HG03139 (cell line): Measurements from ENCODE around the gene ZMIZ1.

Source experiments
- ATAC-seq: cut with Tn5 transposase; IDR thresholded peaks from one replicate; pipeline ENCODE4 v1.9.1; 2021; ENCODE audit not compliant: unreplicated experiment

ZMIZ1 gene

GRCh38 chr10:79347894-79348639 is 279.3 kb downstream of the ZMIZ1 start:
- ATAC-seq, result peak; percentile 66

- ATAC-seq, result no peak
These were observed 279.8 kb downstream of the ZMIZ1 start for GRCh38 chr10:79348640-79348988.

- ATAC-seq, result no peak
These were observed 280.3 kb downstream of the ZMIZ1 start for GRCh38 chr10:79349072-79349491.

- no peak for ATAC-seq
These were observed 281.1 kb downstream of the ZMIZ1 start for GRCh38 chr10:79349766-79350406.

GRCh38 chr10:79350407-79351154 is 281.8 kb downstream of the ZMIZ1 start:
- ATAC-seq, result no peak

GRCh38 chr10:79351332-79351731 is 282.6 kb downstream of the ZMIZ1 start:
- no peak for ATAC-seq

GRCh38 chr10:79352035-79352877 is 283.5 kb downstream of the ZMIZ1 start:
- ATAC-seq, result no peak

- no peak for ATAC-seq
These were observed 284.2 kb downstream of the ZMIZ1 start for GRCh38 chr10:79353000-79353406.

GRCh38 chr10:79353726-79354125 is 285.0 kb downstream of the ZMIZ1 start:
- no peak for ATAC-seq

GRCh38 chr10:79354141-79354540 is 285.4 kb downstream of the ZMIZ1 start:
- ATAC-seq, result no peak

GRCh38 chr10:79354615-79355014 is 285.8 kb downstream of the ZMIZ1 start:
- ATAC-seq, result no peak

GRCh38 chr10:79355420-79356017 is 286.8 kb downstream of the ZMIZ1 start:
- ATAC-seq, result no peak

GRCh38 chr10:79356104-79356503 is 287.3 kb downstream of the ZMIZ1 start:
- ATAC-seq, result no peak

- ATAC-seq, result no peak
These were observed 288.4 kb downstream of the ZMIZ1 start for GRCh38 chr10:79357180-79357579.

GRCh38 chr10:79358811-79359210 is 290.0 kb downstream of the ZMIZ1 start:
- ATAC-seq, result no peak

GRCh38 chr10:79359816-79360498 is 291.2 kb downstream of the ZMIZ1 start:
- no peak for ATAC-seq

GRCh38 chr10:79360499-79361342 is 292.0 kb downstream of the ZMIZ1 start:
- ATAC-seq, result no peak

- ATAC-seq, result no peak
These were observed 293.1 kb downstream of the ZMIZ1 start for GRCh38 chr10:79361726-79362397.
